ENCODE results near the gene ABHD17C. TPM values are rescaled to one million over a fixed set of nuclear protein-coding genes. Genes with fewer than 3 reads are reported as not detected.

ABHD17C gene
- total and polyA plus RNA-seq, 2 donors (not counting 3 experiments of a cell fraction or from before 2014, with no cell fraction given): 5.9 to 10.9 TPM

DNA sequence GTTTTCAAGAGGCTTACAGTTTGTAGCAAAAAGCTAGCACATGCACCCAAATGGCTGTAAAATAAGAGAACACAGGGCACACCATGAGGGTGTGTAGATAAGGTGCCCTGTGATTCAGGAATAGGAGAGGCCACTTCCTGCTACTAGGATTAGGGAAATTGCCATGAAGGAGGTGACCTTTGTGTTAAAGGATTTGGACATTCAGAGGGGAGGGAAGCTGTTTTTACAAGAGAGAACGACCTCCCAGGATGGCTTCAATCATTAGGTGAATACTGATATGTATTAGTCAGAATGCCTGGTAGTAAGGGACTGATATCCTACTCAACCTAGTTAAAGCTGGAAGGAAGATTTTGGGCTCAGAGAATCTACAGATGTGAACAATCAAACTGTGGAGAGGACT lies 35.7 kb upstream of the ABHD17C start:
- no peaks in the 10 kb centered on the region for H3K9me3 ChIP-seq (replicated peaks; ENCODE audit: control insufficient read depth, insufficient read depth, low read length)
- DNase-seq (ENCODE audit: low read depth, low spot score) (no peak), FAIRE-seq (no peak)
- no peak overlapping the region for H3K4me2 ChIP-seq (ENCODE audit: insufficient read depth, low read length)
- H3K4me3 ChIP-seq (replicated peaks in 1 of 3; ENCODE audit: insufficient read depth in 1 of 3, low read depth in 1 of 3, low read length in 3 of 3): no peak overlapping the region
- H2AFZ ChIP-seq (ENCODE audit: low read depth, low read length): no peak overlapping the region
- H3K9me1 ChIP-seq (replicated peaks; ENCODE audit: control insufficient read depth, extremely low read depth, insufficient read depth, low read length): no peaks in the 10 kb centered on the region
- intact Hi-C loops (cut with micrococcal nuclease) (no loop called here), dilution Hi-C loops (cut with MboI; ENCODE audit: extremely low pct_ligation_motif_present, low sequenced_read_pairs) (no loop called here)
- TF ChIP-seq EZH2 (IDR thresholded peaks at IDR 0.05; ENCODE audit: borderline replicate concordance, low read depth, low read length, severe bottlenecking) (no peak), GATA2 (IDR thresholded peaks at IDR 0.05; ENCODE audit: insufficient read depth, insufficient read length, low read depth, low read length) (no peak), POLR2AphosphoS5 (IDR thresholded peaks at IDR 0.05; ENCODE audit: insufficient read depth, low read depth, low read length) (no peak), MYC (IDR thresholded peaks at IDR 0.05; ENCODE audit: low read depth, low read length) (no peak), FOS (IDR thresholded peaks at IDR 0.05; ENCODE audit: borderline replicate concordance, insufficient read depth, low read length) (no peak), JUN (IDR thresholded peaks at IDR 0.05; ENCODE audit: borderline replicate concordance, insufficient read depth, insufficient read length, low read depth) (no peak), POLR2A (IDR thresholded peaks at IDR 0.05; ENCODE audit: low read depth, low read length) (no peak)
- TF ChIP-seq, protein P1, sequence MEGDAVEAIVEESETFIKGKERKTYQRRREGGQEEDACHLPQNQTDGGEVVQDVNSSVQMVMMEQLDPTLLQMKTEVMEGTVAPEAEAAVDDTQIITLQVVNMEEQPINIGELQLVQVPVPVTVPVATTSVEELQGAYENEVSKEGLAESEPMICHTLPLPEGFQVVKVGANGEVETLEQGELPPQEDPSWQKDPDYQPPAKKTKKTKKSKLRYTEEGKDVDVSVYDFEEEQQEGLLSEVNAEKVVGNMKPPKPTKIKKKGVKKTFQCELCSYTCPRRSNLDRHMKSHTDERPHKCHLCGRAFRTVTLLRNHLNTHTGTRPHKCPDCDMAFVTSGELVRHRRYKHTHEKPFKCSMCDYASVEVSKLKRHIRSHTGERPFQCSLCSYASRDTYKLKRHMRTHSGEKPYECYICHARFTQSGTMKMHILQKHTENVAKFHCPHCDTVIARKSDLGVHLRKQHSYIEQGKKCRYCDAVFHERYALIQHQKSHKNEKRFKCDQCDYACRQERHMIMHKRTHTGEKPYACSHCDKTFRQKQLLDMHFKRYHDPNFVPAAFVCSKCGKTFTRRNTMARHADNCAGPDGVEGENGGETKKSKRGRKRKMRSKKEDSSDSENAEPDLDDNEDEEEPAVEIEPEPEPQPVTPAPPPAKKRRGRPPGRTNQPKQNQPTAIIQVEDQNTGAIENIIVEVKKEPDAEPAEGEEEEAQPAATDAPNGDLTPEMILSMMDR (IDR thresholded peaks at IDR 0.05; ENCODE audit: extremely low read depth in 1 of 2, insufficient read depth in 1 of 2, low read depth in 1 of 2, low read length in 2 of 2): no peak
- TF ChIP-seq, protein P2, sequence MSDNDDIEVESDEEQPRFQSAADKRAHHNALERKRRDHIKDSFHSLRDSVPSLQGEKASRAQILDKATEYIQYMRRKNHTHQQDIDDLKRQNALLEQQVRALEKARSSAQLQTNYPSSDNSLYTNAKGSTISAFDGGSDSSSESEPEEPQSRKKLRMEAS (IDR thresholded peaks at IDR 0.05; ENCODE audit: insufficient read depth, insufficient read length): no peak
- H4K20me1 ChIP-seq (replicated peaks; ENCODE audit: control insufficient read depth, extremely low read depth, insufficient read depth, low read length): no peaks in the 10 kb centered on the region
- no peak overlapping the region for H3K9ac ChIP-seq (replicated peaks; ENCODE audit: extremely low read depth, insufficient read depth, low read length)
- H3K79me2 ChIP-seq (ENCODE audit: control insufficient read depth, insufficient read depth, low read length): no peaks in the 10 kb centered on the region
- BruUV-seq (replicated peaks): no TSS peak
- ChIA-PET CTCF (interaction anchor here (0.8 to 2.9 kb wide), 17 partner anchors 9 to 607 kb away, joined by 3 to 40 read pairs (median 4); partner anchors contain the start of genes ABHD17C and CEMIP), POLR2A (interaction anchor here (0.6 kb wide), 1 partner anchor 19 kb away, joined by 3 read pairs; no protein-coding TSS in a partner anchor)
- no peak overlapping the region for H3K27ac ChIP-seq (ENCODE audit: insufficient read depth, low read depth, low read length)
- H3K4me1 ChIP-seq (ENCODE audit: control insufficient read depth, extremely low read depth, insufficient read depth, low read length): no peaks in the 10 kb centered on the region
- H3K36me3 ChIP-seq (ENCODE audit: control insufficient read depth in 2 of 2, extremely low read depth in 1 of 2, insufficient read depth in 2 of 2, low read length in 2 of 2): no peaks in the 10 kb centered on the region
- peaks cover 1 to 3% of the 10 kb centered on the region in 2 experiments for H3K27me3 ChIP-seq (ENCODE audit: control insufficient read depth in 2 of 2, insufficient read depth in 2 of 2, low read length in 2 of 2)

Measured in endothelial cell of umbilical vein (primary cell).